Loucy (cell line): ENCODE results near the gene PHACTR3.

Experiments
- EZH2phosphoT487 ChIP-seq: fragments of 200-600 bp; IDR thresholded peaks from 2 replicates; pipeline ENCODE4 v1.6.1; 2018; ENCODE audit warnings: antibody characterized with exemption, mild to moderate bottlenecking, moderate library complexity, borderline replicate concordance
- TF ChIP-seq, protein P1 (sequence below): fragments of 200-600 bp; sonication (generic); conservative IDR thresholded peaks from 2 replicates; pipeline ENCODE4 v1.5.1; 2014; ENCODE audit warnings: mild to moderate bottlenecking, antibody characterized with exemption, low read length

DNA sequence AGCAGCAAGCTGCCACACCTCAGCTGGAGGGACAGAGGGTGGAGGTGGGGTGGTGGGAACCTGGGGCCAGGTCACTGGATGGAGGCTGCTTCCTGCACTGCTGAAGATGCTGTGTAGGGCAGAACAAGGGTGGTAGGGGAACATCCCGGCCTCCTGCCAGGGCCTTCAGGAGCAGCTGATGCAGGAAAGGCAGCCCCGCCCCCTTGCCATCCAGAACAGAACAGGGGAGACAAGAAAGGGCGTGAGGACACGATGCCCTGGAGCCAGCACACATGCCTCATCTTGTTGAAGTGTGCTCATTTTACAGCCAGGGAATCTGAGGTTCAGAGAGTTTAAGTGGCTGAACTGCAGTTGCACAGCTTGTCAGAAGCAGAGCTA is 43.1 kb upstream of the PHACTR3 start:
- TF ChIP-seq, protein P1, sequence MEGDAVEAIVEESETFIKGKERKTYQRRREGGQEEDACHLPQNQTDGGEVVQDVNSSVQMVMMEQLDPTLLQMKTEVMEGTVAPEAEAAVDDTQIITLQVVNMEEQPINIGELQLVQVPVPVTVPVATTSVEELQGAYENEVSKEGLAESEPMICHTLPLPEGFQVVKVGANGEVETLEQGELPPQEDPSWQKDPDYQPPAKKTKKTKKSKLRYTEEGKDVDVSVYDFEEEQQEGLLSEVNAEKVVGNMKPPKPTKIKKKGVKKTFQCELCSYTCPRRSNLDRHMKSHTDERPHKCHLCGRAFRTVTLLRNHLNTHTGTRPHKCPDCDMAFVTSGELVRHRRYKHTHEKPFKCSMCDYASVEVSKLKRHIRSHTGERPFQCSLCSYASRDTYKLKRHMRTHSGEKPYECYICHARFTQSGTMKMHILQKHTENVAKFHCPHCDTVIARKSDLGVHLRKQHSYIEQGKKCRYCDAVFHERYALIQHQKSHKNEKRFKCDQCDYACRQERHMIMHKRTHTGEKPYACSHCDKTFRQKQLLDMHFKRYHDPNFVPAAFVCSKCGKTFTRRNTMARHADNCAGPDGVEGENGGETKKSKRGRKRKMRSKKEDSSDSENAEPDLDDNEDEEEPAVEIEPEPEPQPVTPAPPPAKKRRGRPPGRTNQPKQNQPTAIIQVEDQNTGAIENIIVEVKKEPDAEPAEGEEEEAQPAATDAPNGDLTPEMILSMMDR, result no peak
- no peak for TF ChIP-seq EZH2phosphoT487
